H9 (cell line): ENCODE data around the gene AGBL4. TPM values are rescaled to one million over a fixed set of nuclear protein-coding genes. Genes with fewer than 3 reads are reported as not detected.

Source experiments
- DNase-seq: peaks from one replicate; pipeline ENCODE4 v3.0.0-alpha.2; 2017
- H2AFZ ChIP-seq: one replicate; pipeline ENCODE4 v1.6.1; 2013; ENCODE audit warnings: mild to moderate bottlenecking, low read length, control low read depth, moderate library complexity
- H2AK5ac ChIP-seq: 2 replicates; pipeline ENCODE4 v1.6.1; 2013; ENCODE audit warnings: low read length, control low read depth, mixed read lengths; ENCODE audit not compliant: insufficient read length
- H2BK120ac ChIP-seq: one replicate; pipeline ENCODE4 v1.6.1; 2013; ENCODE audit warnings: low read depth, mild to moderate bottlenecking, low read length, control low read depth, inconsistent platforms; ENCODE audit not compliant: poor library complexity, severe bottlenecking
- H2BK12ac ChIP-seq: 2 replicates; pipeline ENCODE4 v1.6.1; 2013; ENCODE audit warnings: low read length, control low read depth, mixed read lengths, low read depth; ENCODE audit not compliant: insufficient read length
- H2BK15ac ChIP-seq: 2 replicates; pipeline ENCODE4 v1.6.1; 2013; ENCODE audit warnings: low read depth, low read length, control low read depth
- H2BK20ac ChIP-seq: one replicate; pipeline ENCODE4 v1.6.1; 2013; ENCODE audit warnings: low read depth, mild to moderate bottlenecking, low read length, control low read depth, inconsistent platforms; ENCODE audit not compliant: poor library complexity, severe bottlenecking
- H2BK5ac ChIP-seq: 2 replicates; pipeline ENCODE4 v1.6.1; 2013; ENCODE audit warnings: low read length, control low read depth, mixed read lengths; ENCODE audit not compliant: insufficient read length
- H3K14ac ChIP-seq: 2 replicates; pipeline ENCODE4 v1.6.1; 2013; ENCODE audit warnings: low read length, control low read depth; ENCODE audit not compliant: insufficient read depth
- H3K18ac ChIP-seq: 2 replicates; pipeline ENCODE4 v1.6.1; 2013; ENCODE audit warnings: low read depth, mild to moderate bottlenecking, mixed read lengths, low read length, control low read depth; ENCODE audit not compliant: insufficient read length
- H3K23ac ChIP-seq: 2 replicates; pipeline ENCODE4 v1.6.1; 2013; ENCODE audit warnings: low read length, control low read depth, mixed read lengths, low read depth; ENCODE audit not compliant: insufficient read length
- H3K23me2 ChIP-seq: 2 replicates; pipeline ENCODE4 v1.6.1; 2013; ENCODE audit warnings: low read depth, mild to moderate bottlenecking, mixed read lengths, low read length, control low read depth; ENCODE audit not compliant: insufficient read length, poor library complexity, severe bottlenecking
- H3K27ac ChIP-seq: 2 replicates; pipeline ENCODE4 v1.5.1; 2013; ENCODE audit warnings: low read length, control low read depth, mixed read lengths, low read depth; ENCODE audit not compliant: insufficient read length
- H3K27me3 ChIP-seq: 2 replicates; pipeline ENCODE4 v1.6.1; 2013; ENCODE audit warnings: low read length, control low read depth, inconsistent platforms; ENCODE audit not compliant: insufficient read depth
- H3K4ac ChIP-seq: 2 replicates; pipeline ENCODE4 v1.6.1; 2013; ENCODE audit warnings: low read depth, mild to moderate bottlenecking, control low read depth, inconsistent platforms, low read length, moderate library complexity
- H3K4me1 ChIP-seq: 2 replicates; pipeline ENCODE4 v1.6.1; 2013; ENCODE audit warnings: low read length, control low read depth, inconsistent platforms; ENCODE audit not compliant: insufficient read depth
- H3K4me2 ChIP-seq: 2 replicates; pipeline ENCODE4 v1.6.1; 2013; ENCODE audit warnings: low read length, control low read depth, mixed read lengths; ENCODE audit not compliant: insufficient read length, insufficient read depth
- H3K56ac ChIP-seq: 2 replicates; pipeline ENCODE4 v1.6.1; 2013; ENCODE audit warnings: low read depth, mild to moderate bottlenecking, mixed read lengths, low read length, control low read depth; ENCODE audit not compliant: insufficient read length
- H3K79me1 ChIP-seq: 2 replicates; pipeline ENCODE4 v1.6.1; 2013; ENCODE audit warnings: low read depth, mild to moderate bottlenecking, moderate library complexity, low read length, control low read depth, inconsistent platforms; ENCODE audit not compliant: insufficient read depth, poor library complexity, severe bottlenecking
- H3K79me2 ChIP-seq: 2 replicates; pipeline ENCODE4 v1.6.1; 2013; ENCODE audit warnings: low read length, control low read depth, inconsistent platforms; ENCODE audit not compliant: insufficient read depth
- H3K9ac ChIP-seq: 2 replicates; pipeline ENCODE4 v1.6.1; 2013; ENCODE audit warnings: low read length, control low read depth, mixed read lengths; ENCODE audit not compliant: insufficient read length; ENCODE audit errors: extremely low read depth
- H3K9me3 ChIP-seq: one replicate; pipeline ENCODE4 v1.6.1; 2013; ENCODE audit warnings: low read depth, low read length, inconsistent platforms; ENCODE audit not compliant: control insufficient read depth
- H3T11ph ChIP-seq: one replicate; pipeline ENCODE4 v1.6.1; 2013; ENCODE audit warnings: mild to moderate bottlenecking, low read length, control low read depth, inconsistent platforms
- H4K20me1 ChIP-seq: one replicate; pipeline ENCODE4 v1.6.1; 2013; ENCODE audit not compliant: control insufficient read depth, insufficient read length, insufficient read depth
- H4K5ac ChIP-seq: 2 replicates; pipeline ENCODE4 v1.6.1; 2013; ENCODE audit warnings: low read depth, mild to moderate bottlenecking, mixed read lengths, low read length, control low read depth; ENCODE audit not compliant: insufficient read length
- H4K8ac ChIP-seq: replicated peaks from 2 replicates; pipeline ENCODE4 v1.6.1; 2013; ENCODE audit warnings: low read length, control low read depth, mixed read lengths, low read depth; ENCODE audit not compliant: insufficient read length
- H4K91ac ChIP-seq: 2 replicates; pipeline ENCODE4 v1.6.1; 2013; ENCODE audit warnings: low read depth, mild to moderate bottlenecking, moderate library complexity, mixed read lengths, low read length, control low read depth; ENCODE audit not compliant: insufficient read length
- H3K27ac Mint-ChIP-seq, 3 experiments: 2 replicates in 2 of 3; 3 replicates in 1 of 3; pipeline ENCODE4 v1.8.0; 2020 to 2021; ENCODE audit warnings: mixed read lengths in 3 of 3, mild to moderate bottlenecking in 1 of 3, moderate library complexity in 1 of 3
- H3K27me3 Mint-ChIP-seq: 2 replicates; pipeline ENCODE4 v1.8.0; 2021; ENCODE audit warnings: low read depth, mild to moderate bottlenecking, moderate library complexity, mixed read lengths
- H3K36me3 Mint-ChIP-seq, 3 experiments: 2 replicates in 2 of 3; 3 replicates in 1 of 3; pipeline ENCODE4 v1.8.0; 2020 to 2021; ENCODE audit warnings: low read depth in 3 of 3, mixed read lengths in 3 of 3; ENCODE audit not compliant: insufficient read depth in 1 of 3
- H3K4me1 Mint-ChIP-seq, 2 experiments: 2 replicates each; pipeline ENCODE4 v1.8.0; 2020; ENCODE audit warnings: mixed read lengths in 2 of 2
- H3K4me3 Mint-ChIP-seq, 2 experiments: 2 replicates in 1 of 2; 3 replicates in 1 of 2; pipeline ENCODE4 v1.8.0; 2020 to 2021; ENCODE audit warnings: mild to moderate bottlenecking in 2 of 2, mixed read lengths in 2 of 2, moderate library complexity in 1 of 2
- H3K9me3 Mint-ChIP-seq, 2 experiments: 2 replicates in 1 of 2; 3 replicates in 1 of 2; pipeline ENCODE4 v1.8.0; 2020; ENCODE audit warnings: mild to moderate bottlenecking in 2 of 2, mixed read lengths in 2 of 2, moderate library complexity in 1 of 2
- CTCF ChIP-seq: fragments of 200-600 bp; sonication (generic); conservative IDR thresholded peaks from 3 replicates; pipeline ENCODE4 v1.8.0; 2021; ENCODE audit warnings: antibody characterized with exemption, mild to moderate bottlenecking
- WGBS: extraction: QIAGEN DNeasy Blood & Tissue Kit; methylation state at CpG from one replicate; pipeline ENCODE4 v1.1.7; 2013; ENCODE audit warnings: missing lambda C conversion rate, low lambda C conversion rate, mixed read lengths; ENCODE audit not compliant: insufficient read length; ENCODE audit errors: extremely low coverage; 5-methylcytosine and 5-hydroxymethylcytosine counted together
- total RNA-seq: library from RNA; stranded (reverse); gene quantifications from 2 replicates; pipeline ENCODE4 v1.2.1, GENCODE V29; 2021

AGBL4 gene
- total RNA-seq, 1 experiment from 2014 or later = not detected

DNA sequence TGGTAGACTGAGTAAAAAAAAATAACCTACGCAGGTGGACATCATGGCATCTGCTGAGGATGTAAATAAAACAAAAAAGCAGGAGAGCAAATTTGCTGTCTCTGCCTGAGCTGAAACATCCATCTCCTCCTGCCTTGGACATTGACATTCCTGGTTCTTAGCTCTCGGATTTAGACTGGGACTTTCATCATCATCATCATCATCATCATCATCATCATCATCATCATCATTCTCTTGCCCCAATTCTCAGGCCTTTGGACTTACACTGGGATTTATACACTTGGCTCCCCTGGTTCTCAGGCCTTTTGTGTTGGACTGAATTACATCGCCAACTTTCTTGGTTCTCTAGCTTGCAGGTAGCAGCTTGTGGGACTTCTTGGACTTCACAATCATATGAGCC, 938.7 kb downstream of the AGBL4 start:
- Mint-ChIP-seq H3K27ac (no peak overlapping the region), H3K9me3 (peaks cover 88 to 89% of the 10 kb centered on the region in 2 experiments), H3K27me3 (peaks cover 2% of the 10 kb centered on the region; the same call in 1 of the 2 replicates), H3K36me3 (peaks cover 12 to 25% (median 14%) of the 10 kb centered on the region in 3 experiments; a peak in 5 of 7 replicates), H3K4me3 (no peak overlapping the region), H3K4me1 (no peaks in the 10 kb centered on the region)
- Histone ChIP-seq H3K56ac (no peak overlapping the region), H2BK120ac (no peak overlapping the region), H3K4ac (no peak overlapping the region), H2BK20ac (no peak overlapping the region), H2AK5ac (no peak overlapping the region), H4K5ac (no peak overlapping the region), H3K4me1 (no peaks in the 10 kb centered on the region), H4K91ac (no peak overlapping the region), H4K20me1 (no peaks in the 10 kb centered on the region), H3K18ac (no peak overlapping the region), H3T11ph (no peak overlapping the region), H3K9ac (no peak overlapping the region), H3K4me2 (no peak overlapping the region), H2BK15ac (no peak overlapping the region), H2AFZ (no peak overlapping the region), H3K27ac (no peak overlapping the region), H2BK12ac (no peak overlapping the region), H3K23ac (no peak overlapping the region), H3K79me2 (no peaks in the 10 kb centered on the region), H3K14ac (no peak overlapping the region), H4K8ac (no peak overlapping the region), H3K23me2 (no peaks in the 10 kb centered on the region), H3K9me3 (peaks cover 23% of the 10 kb centered on the region), H3K79me1 (no peaks in the 10 kb centered on the region), H3K27me3 (no peaks in the 10 kb centered on the region), H2BK5ac (no peak overlapping the region)
- no peak for TF ChIP-seq CTCF
- WGBS = no CpG with 5 or more reads among the region's 3 CpGs
- DNase-seq = no peak
